GM06990 (cell line): ENCODE data around the gene PDC.
"Not testable (repeated sequence)": the region's sequence is repeated elsewhere in the genome, so short reads cannot be mapped to it uniquely, and the experiment has no call there.

Experiments used
- DNase-seq: peaks from one replicate; pipeline ENCODE4 v3.0.0-alpha.2; 2011; ENCODE audit not compliant: insufficient read length; ENCODE audit errors: extremely low read depth
- H3K27me3 ChIP-seq: replicated peaks from 2 replicates; pipeline ENCODE4 v1.6.0; 2011; ENCODE audit warnings: low read length; ENCODE audit not compliant: control insufficient read depth, insufficient read depth
- H3K36me3 ChIP-seq: 2 replicates; pipeline ENCODE4 v1.5.1; 2011; ENCODE audit warnings: low read length; ENCODE audit not compliant: control insufficient read depth, insufficient read depth
- H3K4me3 ChIP-seq: replicated peaks from 2 replicates; pipeline ENCODE4 v1.5.1; 2011; ENCODE audit warnings: low read depth, mild to moderate bottlenecking, control low read depth, low read length
- TF ChIP-seq, protein P1 (sequence below): IDR thresholded peaks from 2 replicates; pipeline ENCODE4 v1.5.1; 2011; ENCODE audit warnings: low read length, control low read depth, mild to moderate bottlenecking, inconsistent platforms; ENCODE audit not compliant: insufficient read depth, poor library complexity, severe bottlenecking

Gene PDC

DNA sequence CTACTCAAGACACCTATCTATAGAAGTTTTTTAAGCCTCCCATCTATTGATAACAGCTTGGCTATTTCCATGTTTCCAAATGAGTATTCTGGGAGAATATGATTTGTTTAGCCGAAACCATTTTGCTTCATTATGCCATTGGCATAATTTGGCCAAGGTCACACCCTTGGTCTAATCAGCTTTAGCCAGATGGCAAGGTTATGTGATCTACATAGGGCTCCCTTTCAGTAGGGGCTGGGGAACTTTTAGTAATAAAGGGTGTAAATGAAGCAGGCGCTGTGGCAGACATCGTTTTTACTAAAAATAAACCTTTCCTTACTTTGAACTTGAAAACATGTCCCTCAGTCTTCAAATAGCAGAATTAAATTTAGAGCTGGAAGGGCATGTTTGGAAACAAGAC lies 3.0 kb upstream of the PDC start:
- TF ChIP-seq, protein P1, sequence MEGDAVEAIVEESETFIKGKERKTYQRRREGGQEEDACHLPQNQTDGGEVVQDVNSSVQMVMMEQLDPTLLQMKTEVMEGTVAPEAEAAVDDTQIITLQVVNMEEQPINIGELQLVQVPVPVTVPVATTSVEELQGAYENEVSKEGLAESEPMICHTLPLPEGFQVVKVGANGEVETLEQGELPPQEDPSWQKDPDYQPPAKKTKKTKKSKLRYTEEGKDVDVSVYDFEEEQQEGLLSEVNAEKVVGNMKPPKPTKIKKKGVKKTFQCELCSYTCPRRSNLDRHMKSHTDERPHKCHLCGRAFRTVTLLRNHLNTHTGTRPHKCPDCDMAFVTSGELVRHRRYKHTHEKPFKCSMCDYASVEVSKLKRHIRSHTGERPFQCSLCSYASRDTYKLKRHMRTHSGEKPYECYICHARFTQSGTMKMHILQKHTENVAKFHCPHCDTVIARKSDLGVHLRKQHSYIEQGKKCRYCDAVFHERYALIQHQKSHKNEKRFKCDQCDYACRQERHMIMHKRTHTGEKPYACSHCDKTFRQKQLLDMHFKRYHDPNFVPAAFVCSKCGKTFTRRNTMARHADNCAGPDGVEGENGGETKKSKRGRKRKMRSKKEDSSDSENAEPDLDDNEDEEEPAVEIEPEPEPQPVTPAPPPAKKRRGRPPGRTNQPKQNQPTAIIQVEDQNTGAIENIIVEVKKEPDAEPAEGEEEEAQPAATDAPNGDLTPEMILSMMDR, result no peak
- H3K36me3 ChIP-seq, result no peaks in the 10 kb centered on the region
- DNase-seq, result no peak
- no peak overlapping the region for H3K4me3 ChIP-seq
- H3K27me3 ChIP-seq, result no peaks in the 10 kb centered on the region

DNA sequence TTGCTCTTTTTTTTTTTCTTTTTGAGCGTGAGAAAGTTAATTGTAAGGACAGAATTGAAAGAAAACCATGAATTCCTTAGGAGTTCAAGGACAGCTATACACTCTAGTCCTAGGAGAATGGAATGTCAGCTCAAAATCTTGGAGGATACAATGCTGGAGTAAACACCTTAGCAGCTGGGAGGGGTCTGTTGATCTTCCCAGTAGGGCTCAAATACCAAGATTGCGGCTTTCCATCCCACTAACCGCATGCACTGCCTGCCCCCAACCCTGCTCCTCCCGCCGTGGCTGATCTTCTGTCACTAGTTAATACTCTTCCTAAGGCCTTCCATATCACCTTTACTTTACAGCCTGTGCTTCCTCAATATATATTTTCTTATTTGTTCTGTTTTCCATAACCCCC lies 2.6 kb upstream of the PDC start:
- Histone ChIP-seq H3K4me3 (no peak overlapping the region), H3K36me3 (no peaks in the 10 kb centered on the region), H3K27me3 (no peaks in the 10 kb centered on the region)
- TF ChIP-seq, protein P1, result no peak
- no peak for DNase-seq

DNA sequence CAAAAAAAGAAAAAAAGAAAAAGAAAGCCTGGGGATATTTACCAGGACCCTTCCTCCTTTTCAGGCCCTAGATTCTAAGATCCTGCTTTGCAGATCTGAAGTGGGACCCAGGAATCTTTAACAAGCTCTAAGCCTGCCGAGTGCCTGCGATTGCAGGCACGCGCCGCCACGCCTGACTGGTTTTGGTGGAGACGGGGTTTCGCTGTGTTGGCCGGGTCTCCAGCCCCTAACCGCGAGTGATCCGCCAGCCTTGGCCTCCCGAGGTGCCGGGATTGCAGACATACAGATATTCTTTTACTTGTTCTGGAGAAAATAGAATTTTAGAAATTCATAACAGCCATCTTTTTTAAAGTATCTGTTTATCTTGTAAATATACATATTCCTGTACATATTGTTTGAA lies 1.8 kb downstream of the PDC start:
- DNase-seq, H3K4me3 ChIP-seq, H3K27me3 ChIP-seq, H3K36me3 ChIP-seq: not testable (repeated sequence)

DNA sequence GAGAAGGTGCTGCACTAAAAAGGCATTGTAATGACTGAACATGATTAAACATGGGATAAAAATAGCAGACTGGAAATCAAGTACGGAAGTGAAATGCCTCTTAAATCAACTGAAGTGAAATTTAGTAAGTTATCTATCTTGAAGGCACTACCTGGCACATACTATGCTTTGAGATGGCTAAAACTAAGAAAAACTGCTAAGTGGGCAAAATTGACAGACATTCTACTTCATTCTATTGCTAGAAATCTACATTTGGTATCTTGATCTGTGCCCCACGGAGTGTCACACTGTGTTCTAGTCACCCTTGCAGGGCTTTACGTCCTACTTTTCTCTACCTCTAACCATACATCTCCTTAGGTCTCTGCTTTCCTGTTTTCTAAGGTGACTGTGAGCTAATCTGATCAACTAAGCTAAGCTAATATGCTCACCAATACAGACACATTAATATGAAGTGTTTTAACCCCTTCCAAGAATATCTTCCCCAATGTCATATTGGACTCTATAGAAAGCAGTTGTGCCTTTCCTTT lies 4.1 kb downstream of the PDC start:
- no peak for DNase-seq
- no peaks in the 10 kb centered on the region for H3K36me3 ChIP-seq
- H3K4me3 ChIP-seq, result no peak overlapping the region
- TF ChIP-seq, protein P1, result no peak
- H3K27me3 ChIP-seq, result no peaks in the 10 kb centered on the region

DNA sequence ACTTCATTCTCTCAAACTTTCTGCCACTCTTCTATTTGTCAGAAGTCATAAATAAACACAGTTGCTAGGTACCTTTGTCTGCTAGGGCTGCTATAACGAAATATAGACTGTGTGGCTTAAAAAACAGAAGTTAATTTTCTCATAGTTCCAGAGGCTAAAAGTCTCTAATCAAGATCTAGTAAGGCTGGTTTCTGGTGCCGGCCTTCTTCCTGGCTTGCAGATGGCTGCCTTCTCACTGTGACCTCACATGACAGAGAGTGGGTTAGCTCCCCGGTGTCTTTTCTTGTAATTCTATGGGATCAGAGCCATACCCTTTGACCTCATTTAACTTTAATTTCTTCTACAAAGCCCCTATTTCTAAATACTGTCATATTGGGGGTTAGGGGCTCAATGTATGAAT lies 5.9 kb downstream of the PDC start:
- TF ChIP-seq, protein P1, result no peak

DNA sequence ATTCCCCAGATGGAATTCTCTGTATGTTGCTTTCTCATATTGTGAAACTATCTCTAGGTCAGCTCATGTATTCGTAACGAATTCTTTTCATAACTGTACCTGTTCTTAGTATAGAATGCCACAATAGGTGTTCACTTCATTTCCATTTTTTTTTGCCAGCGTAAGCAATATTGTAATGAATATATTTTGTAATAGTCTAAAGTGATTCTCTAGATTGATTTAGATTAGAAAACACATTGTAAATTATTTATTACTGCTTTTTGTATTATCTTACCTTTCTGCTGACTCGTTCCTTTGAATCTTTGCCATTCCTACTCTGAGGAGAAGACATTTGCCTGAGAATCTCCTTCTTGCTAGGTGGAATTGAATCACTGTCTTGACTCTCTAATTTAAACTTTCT lies 14.8 kb downstream of the PDC start:
- DNase-seq, result no peak
- H3K27me3 ChIP-seq, result no peaks in the 10 kb centered on the region
- H3K4me3 ChIP-seq, result no peak overlapping the region
- TF ChIP-seq, protein P1, result no peak
- no peaks in the 10 kb centered on the region for H3K36me3 ChIP-seq

More for the DNA sequence above, 5.9 kb downstream of the PDC start:
- no peak for DNase-seq
- Histone ChIP-seq H3K27me3 (no peaks in the 10 kb centered on the region), H3K4me3 (no peak overlapping the region), H3K36me3 (no peaks in the 10 kb centered on the region)
